Fibroblast of lung (primary cell): ENCODE data around the gene DNAH1. TPM values are rescaled to one million over a fixed set of nuclear protein-coding genes. Genes with fewer than 3 reads are reported as not detected.

Experiments used
- DNase-seq, 2 donors: peaks; one replicate each; pipeline versions ENCODE4 v3.0.0 to v3.0.0-alpha.2; 2010; ENCODE audit warnings: low read depth in 2 of 2
- H2AFZ ChIP-seq: 2 replicates; pipeline ENCODE4 v1.5.1; 2012; ENCODE audit warnings: low read length, control low read depth, inconsistent platforms
- H3K27ac ChIP-seq: 2 replicates; pipeline ENCODE4 v1.5.1; 2011; ENCODE audit warnings: low read length, control low read depth; ENCODE audit not compliant: insufficient read depth
- H3K27me3 ChIP-seq: 2 replicates; pipeline ENCODE4 v1.5.1; 2011; ENCODE audit warnings: mild to moderate bottlenecking, low read length; ENCODE audit not compliant: control insufficient read depth, insufficient read depth
- H3K36me3 ChIP-seq: 2 replicates; pipeline ENCODE4 v1.5.1; 2011; ENCODE audit warnings: low read length; ENCODE audit not compliant: control insufficient read depth, insufficient read depth
- H3K4me1 ChIP-seq: 2 replicates; pipeline ENCODE4 v1.5.1; 2011; ENCODE audit warnings: low read length; ENCODE audit not compliant: control insufficient read depth, insufficient read depth; ENCODE audit errors: extremely low read depth
- H3K4me2 ChIP-seq: 2 replicates; pipeline ENCODE4 v1.5.1; 2011; ENCODE audit warnings: low read length, control low read depth; ENCODE audit not compliant: insufficient read depth; ENCODE audit errors: extremely low read depth
- H3K4me3 ChIP-seq, 4 experiments: fragments of 200-600 bp in 1 of 4; sonication (generic) in 1 of 4; replicated peaks in 1 of 4; 2 replicates each; pipeline ENCODE4 v1.5.1; 2011 to 2016; ENCODE audit warnings: low read length in 4 of 4, low read depth in 3 of 4, mild to moderate bottlenecking in 3 of 4, control low read depth in 2 of 4, inconsistent platforms in 1 of 4, mixed read lengths in 1 of 4; ENCODE audit not compliant: insufficient read depth in 1 of 4; ENCODE audit errors: control extremely low read depth in 1 of 4
- H3K79me2 ChIP-seq: 2 replicates; pipeline ENCODE4 v1.5.1; 2012; ENCODE audit warnings: mild to moderate bottlenecking, low read length, inconsistent platforms; ENCODE audit not compliant: control insufficient read depth, insufficient read depth
- H3K9ac ChIP-seq: 2 replicates; pipeline ENCODE4 v1.5.1; 2011; ENCODE audit warnings: mild to moderate bottlenecking, low read length, control low read depth; ENCODE audit not compliant: insufficient read depth
- H3K9me3 ChIP-seq: 2 replicates; pipeline ENCODE4 v1.5.1; 2012; ENCODE audit warnings: low read depth, low read length; ENCODE audit not compliant: control insufficient read depth, insufficient read depth
- H4K20me1 ChIP-seq: 2 replicates; pipeline ENCODE4 v1.5.1; 2011; ENCODE audit warnings: low read length; ENCODE audit not compliant: control insufficient read depth, insufficient read depth; ENCODE audit errors: extremely low read depth
- EZH2 ChIP-seq: IDR thresholded peaks from 2 replicates; pipeline ENCODE4 v1.5.1; 2012; ENCODE audit warnings: low read length, control low read depth, mild to moderate bottlenecking; ENCODE audit errors: missing control alignments
- polyA plus RNA-seq, 2 donors: library from polyadenylated mRNA; depleted of rRNA in 1 of 2; stranded (reverse) in 1 of 2; unstranded in 1 of 2; fragments of >200 nt; gene quantifications; 2 replicates each; pipeline ENCODE4 v1.2.1, GENCODE V29; 2011 to 2012; ENCODE audit warnings: missing spikeins in 1 of 2
- total RNA-seq: library from RNA; depleted of rRNA; stranded (reverse); fragments of >200 nt; gene quantifications from 2 replicates; pipeline ENCODE4 v1.2.1, GENCODE V29; 2014
- TF ChIP-seq, protein P1 (sequence below), 2 donors: IDR thresholded peaks in 1 of 2; conservative IDR thresholded peaks in 1 of 2; 1 replicate in 1 of 2; 2 replicates in 1 of 2; pipeline ENCODE4 v1.5.1; 2011 to 2012; ENCODE audit warnings: low read length in 2 of 2, control low read depth in 1 of 2, inconsistent platforms in 1 of 2, low read depth in 1 of 2, mild to moderate bottlenecking in 1 of 2

The DNAH1 gene
- total and polyA plus RNA-seq, 2 donors (not counting 1 experiment from before 2014, with no cell fraction given), result 1.9 to 3.0 TPM

- Histone ChIP-seq H3K4me2 (no peak overlapping the region), H3K79me2 (no peaks in the 10 kb centered on the region), H2AFZ (no peak overlapping the region), H4K20me1 (no peaks in the 10 kb centered on the region), H3K27ac (no peak overlapping the region), H3K4me1 (peaks cover 4% of the 10 kb centered on the region), H3K9me3 (no peaks in the 10 kb centered on the region), H3K27me3 (no peaks in the 10 kb centered on the region), H3K9ac (no peak overlapping the region), H3K36me3 (no peaks in the 10 kb centered on the region), H3K4me3 (no peak overlapping the region)
- DNase-seq, result peak; percentile 63 to 81
- TF ChIP-seq EZH2, result no peak
- TF ChIP-seq, protein P1, sequence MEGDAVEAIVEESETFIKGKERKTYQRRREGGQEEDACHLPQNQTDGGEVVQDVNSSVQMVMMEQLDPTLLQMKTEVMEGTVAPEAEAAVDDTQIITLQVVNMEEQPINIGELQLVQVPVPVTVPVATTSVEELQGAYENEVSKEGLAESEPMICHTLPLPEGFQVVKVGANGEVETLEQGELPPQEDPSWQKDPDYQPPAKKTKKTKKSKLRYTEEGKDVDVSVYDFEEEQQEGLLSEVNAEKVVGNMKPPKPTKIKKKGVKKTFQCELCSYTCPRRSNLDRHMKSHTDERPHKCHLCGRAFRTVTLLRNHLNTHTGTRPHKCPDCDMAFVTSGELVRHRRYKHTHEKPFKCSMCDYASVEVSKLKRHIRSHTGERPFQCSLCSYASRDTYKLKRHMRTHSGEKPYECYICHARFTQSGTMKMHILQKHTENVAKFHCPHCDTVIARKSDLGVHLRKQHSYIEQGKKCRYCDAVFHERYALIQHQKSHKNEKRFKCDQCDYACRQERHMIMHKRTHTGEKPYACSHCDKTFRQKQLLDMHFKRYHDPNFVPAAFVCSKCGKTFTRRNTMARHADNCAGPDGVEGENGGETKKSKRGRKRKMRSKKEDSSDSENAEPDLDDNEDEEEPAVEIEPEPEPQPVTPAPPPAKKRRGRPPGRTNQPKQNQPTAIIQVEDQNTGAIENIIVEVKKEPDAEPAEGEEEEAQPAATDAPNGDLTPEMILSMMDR (conservative IDR thresholded peaks at IDR 0.05 in 1 of 2, IDR thresholded peaks at IDR 0.05 in 1 of 2; ENCODE audit: low read depth in 1 of 2, low read length in 2 of 2), result no peak
Measured at GRCh38 chr3:52346623-52347530, 30.8 kb downstream of the DNAH1 start.

DNA sequence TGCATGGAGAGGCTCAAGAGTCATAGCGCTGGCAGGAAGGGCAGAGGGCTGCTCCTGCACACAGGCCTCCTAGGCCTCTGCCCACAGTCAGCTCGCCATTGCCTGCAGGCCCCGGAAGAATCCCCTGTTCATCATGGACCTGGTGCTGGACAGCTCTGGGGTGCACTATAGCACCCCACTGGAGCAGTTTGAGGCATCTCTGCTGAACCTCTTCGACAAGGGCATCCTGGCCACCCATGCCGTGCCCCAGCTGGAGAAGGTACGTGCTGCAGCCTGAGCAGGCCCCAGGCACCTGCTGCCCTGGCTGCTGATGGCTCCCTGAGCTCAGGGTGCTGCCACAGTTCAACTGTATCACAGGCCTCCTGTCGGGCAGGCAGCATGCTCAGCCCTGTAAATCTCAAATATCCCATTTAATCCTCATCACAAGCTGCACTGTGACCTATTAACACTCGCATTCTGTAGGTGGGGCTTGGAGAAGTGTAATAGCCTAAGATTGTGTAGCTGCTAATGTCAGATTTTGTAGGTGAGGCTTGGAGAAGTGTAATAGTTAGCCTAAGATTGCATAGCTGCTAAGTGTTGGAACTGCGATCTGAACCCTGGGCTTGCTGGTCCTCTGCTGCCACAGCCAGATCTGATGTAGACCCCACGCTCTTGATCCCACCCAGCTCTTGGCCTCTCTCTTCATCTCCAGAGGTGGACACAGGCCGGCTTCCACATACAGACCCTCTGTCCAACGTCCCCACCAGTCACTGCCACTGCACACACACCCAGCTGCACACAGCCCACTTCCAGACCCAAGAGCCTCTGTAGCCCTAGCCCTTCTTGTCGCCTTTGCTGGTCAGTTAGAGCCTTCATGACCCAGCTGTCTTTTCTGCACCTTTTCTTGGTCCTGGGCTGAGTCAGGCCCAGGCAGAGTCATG, 31.9 kb downstream of the DNAH1 start:
- Histone ChIP-seq H3K79me2 (no peaks in the 10 kb centered on the region), H3K36me3 (no peaks in the 10 kb centered on the region), H2AFZ (no peak overlapping the region), H3K9me3 (no peaks in the 10 kb centered on the region), H3K4me3 (no peak overlapping the region), H3K27ac (no peak overlapping the region), H3K4me1 (peaks cover 4% of the 10 kb centered on the region), H4K20me1 (no peaks in the 10 kb centered on the region), H3K9ac (no peak overlapping the region), H3K4me2 (no peak overlapping the region), H3K27me3 (no peaks in the 10 kb centered on the region)
- DNase-seq, result no peak
- TF ChIP-seq, protein P1 (conservative IDR thresholded peaks at IDR 0.05 in 1 of 2, IDR thresholded peaks at IDR 0.05 in 1 of 2; ENCODE audit: low read depth in 1 of 2, low read length in 2 of 2), result no peak
- no peak for TF ChIP-seq EZH2

DNA sequence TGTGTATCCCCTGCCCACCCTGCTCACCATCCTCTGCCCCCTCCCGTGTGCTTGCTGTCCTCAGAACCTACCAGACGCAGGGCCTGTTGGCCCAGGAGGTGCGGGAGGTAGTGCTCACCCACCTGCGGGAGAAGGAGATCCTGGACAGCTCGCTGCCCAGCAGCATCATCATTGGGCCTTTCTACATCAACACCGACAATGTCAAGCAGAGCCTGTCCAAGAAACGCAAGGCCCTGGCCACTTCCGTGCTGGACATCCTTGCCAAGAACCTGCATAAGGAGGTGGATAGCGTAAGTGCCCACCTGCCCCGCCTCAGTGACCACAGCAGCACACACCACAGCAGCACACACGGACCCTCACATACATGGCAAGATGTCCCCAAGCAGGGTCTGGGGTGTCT, 33.0 kb downstream of the DNAH1 start:
- H2AFZ ChIP-seq, result no peak overlapping the region
- H3K79me2 ChIP-seq, result no peaks in the 10 kb centered on the region
- H3K27me3 ChIP-seq, result no peaks in the 10 kb centered on the region
- H3K4me2 ChIP-seq, result no peak overlapping the region
- no peaks in the 10 kb centered on the region for H3K36me3 ChIP-seq
- H4K20me1 ChIP-seq, result no peaks in the 10 kb centered on the region
- H3K27ac ChIP-seq, result no peak overlapping the region
- no peak overlapping the region for H3K4me3 ChIP-seq
- no peak for DNase-seq
- TF ChIP-seq EZH2, result no peak
- TF ChIP-seq, protein P1 (conservative IDR thresholded peaks at IDR 0.05 in 1 of 2, IDR thresholded peaks at IDR 0.05 in 1 of 2; ENCODE audit: low read depth in 1 of 2, low read length in 2 of 2), result no peak
- no peak overlapping the region for H3K9ac ChIP-seq
- H3K9me3 ChIP-seq, result no peaks in the 10 kb centered on the region
- peaks cover 4% of the 10 kb centered on the region for H3K4me1 ChIP-seq
